ENCODE measurements around the gene PLA2G4B. TPM values are rescaled to one million over a fixed set of nuclear protein-coding genes. Genes with fewer than 3 reads are reported as not detected.

Gene PLA2G4B
- total RNA-seq, 1 experiment from 2014 or later, result 3.7 TPM

DNA sequence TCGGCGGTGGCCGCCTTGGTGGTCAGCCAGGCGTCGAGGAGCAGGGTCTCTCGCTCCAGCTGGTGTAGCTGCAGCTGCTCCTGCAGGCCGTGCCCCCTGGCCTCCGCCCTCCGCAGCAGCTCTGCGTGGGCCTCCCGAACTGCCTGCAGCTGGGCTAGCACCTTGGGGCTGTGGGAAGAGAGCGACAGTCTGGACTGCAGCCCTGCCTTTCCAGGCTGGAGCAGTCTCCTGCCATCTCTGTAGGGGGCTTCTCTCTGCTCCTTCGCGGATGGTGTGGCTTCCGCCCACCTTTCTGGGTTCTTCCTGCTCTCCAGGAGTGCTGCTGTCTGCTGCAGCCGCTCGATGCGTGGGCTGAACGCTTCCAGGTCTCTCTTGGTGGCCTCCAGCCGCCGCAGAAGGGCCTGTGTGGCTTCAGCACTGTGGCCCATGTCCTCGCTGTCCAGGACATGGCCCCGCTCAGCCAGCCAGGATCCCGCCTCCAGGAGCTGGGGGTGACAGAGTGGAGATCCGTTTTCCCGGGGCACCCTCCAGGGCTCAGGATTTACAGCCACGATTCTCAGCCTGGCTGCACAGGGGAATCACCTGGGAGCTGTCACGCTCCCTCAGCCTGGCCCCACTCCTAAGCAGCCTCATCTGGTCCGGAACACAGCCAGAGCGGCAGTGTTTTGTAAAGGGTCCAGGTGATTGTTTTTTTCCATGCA lies 16.8 kb downstream of the PLA2G4B start:
- Mint-ChIP-seq H3K36me3 (ENCODE audit: insufficient read depth in 1 of 3, low read depth in 3 of 3) (no peaks in the 10 kb centered on the region; a peak in 1 of 7 replicates), H3K27me3 (ENCODE audit: low read depth) (peaks cover 3% of the 10 kb centered on the region; the same call in 1 of the 2 replicates), H3K27ac (peak overlapping the region in 1 of 3 experiments; percentile 83; a peak in 2 of 7 replicates), H3K4me1 (peaks cover 8 to 16% of the 10 kb centered on the region in 2 experiments), H3K9me3 (no peaks in the 10 kb centered on the region), H3K4me3 (no peak overlapping the region)
- Histone ChIP-seq H4K8ac (replicated peaks; ENCODE audit: insufficient read length, low read depth, low read length) (no peak overlapping the region), H2BK120ac (ENCODE audit: low read depth, low read length, poor library complexity, severe bottlenecking) (no peak overlapping the region), H3K56ac (ENCODE audit: insufficient read length, low read depth, low read length) (no peak overlapping the region), H3T11ph (ENCODE audit: low read length) (no peak overlapping the region), H3K23ac (ENCODE audit: insufficient read length, low read depth, low read length) (no peak overlapping the region), H2BK15ac (ENCODE audit: low read depth, low read length) (no peak overlapping the region), H3K4me1 (ENCODE audit: insufficient read depth, low read length) (no peaks in the 10 kb centered on the region), H4K91ac (ENCODE audit: insufficient read length, low read depth, low read length) (no peak overlapping the region), H3K27ac (ENCODE audit: insufficient read length, low read depth, low read length) (no peak overlapping the region), H3K9ac (ENCODE audit: extremely low read depth, insufficient read length, low read length) (no peak overlapping the region), H2BK5ac (ENCODE audit: insufficient read length, low read length) (no peak overlapping the region), H4K20me1 (ENCODE audit: control insufficient read depth, insufficient read depth, insufficient read length) (no peaks in the 10 kb centered on the region), H3K4me2 (ENCODE audit: insufficient read depth, insufficient read length, low read length) (no peak overlapping the region), H3K14ac (ENCODE audit: insufficient read depth, low read length) (no peak overlapping the region; the same call in 1 of the 2 replicates), H3K79me1 (ENCODE audit: insufficient read depth, low read depth, low read length, poor library complexity, severe bottlenecking) (no peaks in the 10 kb centered on the region), H3K23me2 (ENCODE audit: insufficient read length, low read depth, low read length, poor library complexity, severe bottlenecking) (no peaks in the 10 kb centered on the region), H3K9me3 (ENCODE audit: control insufficient read depth, low read depth, low read length) (no peaks in the 10 kb centered on the region), H2BK12ac (ENCODE audit: insufficient read length, low read depth, low read length) (no peak overlapping the region), H2AFZ (ENCODE audit: low read length) (no peak overlapping the region), H4K5ac (ENCODE audit: insufficient read length, low read depth, low read length) (no peak overlapping the region), H3K79me2 (ENCODE audit: insufficient read depth, low read length) (no peaks in the 10 kb centered on the region), H2AK5ac (ENCODE audit: insufficient read length, low read length) (no peak overlapping the region), H3K18ac (ENCODE audit: insufficient read length, low read depth, low read length) (no peak overlapping the region), H2BK20ac (ENCODE audit: low read depth, low read length, poor library complexity, severe bottlenecking) (no peak overlapping the region), H3K27me3 (ENCODE audit: insufficient read depth, low read length) (no peaks in the 10 kb centered on the region), H3K4ac (ENCODE audit: low read depth, low read length) (no peak overlapping the region)
- WGBS (ENCODE audit: extremely low coverage, insufficient read length, low lambda C conversion rate), result no CpG with 5 or more reads among the region's 30 CpGs
- no peak for DNase-seq
- TF ChIP-seq, protein P1, sequence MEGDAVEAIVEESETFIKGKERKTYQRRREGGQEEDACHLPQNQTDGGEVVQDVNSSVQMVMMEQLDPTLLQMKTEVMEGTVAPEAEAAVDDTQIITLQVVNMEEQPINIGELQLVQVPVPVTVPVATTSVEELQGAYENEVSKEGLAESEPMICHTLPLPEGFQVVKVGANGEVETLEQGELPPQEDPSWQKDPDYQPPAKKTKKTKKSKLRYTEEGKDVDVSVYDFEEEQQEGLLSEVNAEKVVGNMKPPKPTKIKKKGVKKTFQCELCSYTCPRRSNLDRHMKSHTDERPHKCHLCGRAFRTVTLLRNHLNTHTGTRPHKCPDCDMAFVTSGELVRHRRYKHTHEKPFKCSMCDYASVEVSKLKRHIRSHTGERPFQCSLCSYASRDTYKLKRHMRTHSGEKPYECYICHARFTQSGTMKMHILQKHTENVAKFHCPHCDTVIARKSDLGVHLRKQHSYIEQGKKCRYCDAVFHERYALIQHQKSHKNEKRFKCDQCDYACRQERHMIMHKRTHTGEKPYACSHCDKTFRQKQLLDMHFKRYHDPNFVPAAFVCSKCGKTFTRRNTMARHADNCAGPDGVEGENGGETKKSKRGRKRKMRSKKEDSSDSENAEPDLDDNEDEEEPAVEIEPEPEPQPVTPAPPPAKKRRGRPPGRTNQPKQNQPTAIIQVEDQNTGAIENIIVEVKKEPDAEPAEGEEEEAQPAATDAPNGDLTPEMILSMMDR (conservative IDR thresholded peaks at IDR 0.05), result no peak
